ENCODE results near the gene PEMT. TPM values are rescaled to one million over a fixed set of nuclear protein-coding genes. Genes with fewer than 3 reads are reported as not detected.

The PEMT gene
- total RNA-seq, 4 donors from 2014 or later = 24.6 to 32.2 (median 28.2) TPM

DNA sequence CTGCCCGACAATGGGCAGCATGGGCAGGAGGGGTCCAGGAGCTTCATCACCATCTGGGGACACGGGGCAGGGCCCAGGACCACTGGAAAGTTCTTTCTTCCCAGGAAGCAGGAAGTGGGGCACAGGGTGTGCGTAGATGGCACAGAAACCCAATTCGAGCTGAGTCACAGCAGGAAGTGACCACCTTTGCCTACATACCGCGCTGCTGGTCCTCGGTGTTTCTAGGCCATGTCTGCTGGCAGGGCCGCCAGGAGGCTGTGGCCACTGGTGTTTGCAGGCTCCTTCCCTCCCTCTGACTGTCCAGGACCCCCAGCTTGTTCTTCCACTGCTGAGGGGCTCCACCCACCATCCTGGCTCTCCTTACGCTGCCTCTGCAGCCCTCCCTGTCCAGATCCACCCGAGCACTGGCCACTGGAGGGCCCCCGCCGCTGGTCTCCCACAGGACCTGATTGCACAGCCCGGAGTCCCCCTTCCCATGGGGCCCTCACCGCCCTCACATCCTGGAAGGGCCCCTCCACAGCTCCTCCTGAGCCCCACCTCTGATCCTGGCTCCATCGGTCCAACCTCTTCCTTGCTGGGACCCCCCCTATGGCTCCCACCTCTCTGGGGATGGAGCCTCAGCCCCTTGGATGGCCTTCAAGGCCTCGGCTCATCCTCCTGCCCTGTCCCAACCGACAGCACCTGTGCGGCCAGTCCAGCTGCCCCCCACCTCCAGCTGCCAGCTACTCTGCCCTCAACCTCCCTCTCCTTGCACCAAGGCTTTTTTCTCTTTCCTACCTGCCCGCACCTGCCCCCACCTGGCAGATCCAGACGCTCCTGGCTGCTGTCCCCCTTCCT lies 80.8 kb downstream of the PEMT start:
- 68 to 76% methylated on average over 18 to 20 of the region's 20 CpGs for WGBS, 2 donors
- Histone ChIP-seq H3K27ac (no peak overlapping the region), H3K4me3 (no peak overlapping the region), H3K27me3 (no peaks in the 10 kb centered on the region), H3K4me1 (peaks cover 5 to 44% (median 16%) of the 10 kb centered on the region in 3 donors), H3K36me3 (peaks cover 0 to 15% (median 0%) of the 10 kb centered on the region in 3 donors), H3K9me3 (no peaks in the 10 kb centered on the region)
- TF ChIP-seq, protein P1, sequence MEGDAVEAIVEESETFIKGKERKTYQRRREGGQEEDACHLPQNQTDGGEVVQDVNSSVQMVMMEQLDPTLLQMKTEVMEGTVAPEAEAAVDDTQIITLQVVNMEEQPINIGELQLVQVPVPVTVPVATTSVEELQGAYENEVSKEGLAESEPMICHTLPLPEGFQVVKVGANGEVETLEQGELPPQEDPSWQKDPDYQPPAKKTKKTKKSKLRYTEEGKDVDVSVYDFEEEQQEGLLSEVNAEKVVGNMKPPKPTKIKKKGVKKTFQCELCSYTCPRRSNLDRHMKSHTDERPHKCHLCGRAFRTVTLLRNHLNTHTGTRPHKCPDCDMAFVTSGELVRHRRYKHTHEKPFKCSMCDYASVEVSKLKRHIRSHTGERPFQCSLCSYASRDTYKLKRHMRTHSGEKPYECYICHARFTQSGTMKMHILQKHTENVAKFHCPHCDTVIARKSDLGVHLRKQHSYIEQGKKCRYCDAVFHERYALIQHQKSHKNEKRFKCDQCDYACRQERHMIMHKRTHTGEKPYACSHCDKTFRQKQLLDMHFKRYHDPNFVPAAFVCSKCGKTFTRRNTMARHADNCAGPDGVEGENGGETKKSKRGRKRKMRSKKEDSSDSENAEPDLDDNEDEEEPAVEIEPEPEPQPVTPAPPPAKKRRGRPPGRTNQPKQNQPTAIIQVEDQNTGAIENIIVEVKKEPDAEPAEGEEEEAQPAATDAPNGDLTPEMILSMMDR (IDR thresholded peaks at IDR 0.05) = no peak
- no peak for TF ChIP-seq POLR2A (IDR thresholded peaks at IDR 0.05)
- DNase-seq = no peak
- intact Hi-C loops (cut with DNase I) = no loop called here

DNA sequence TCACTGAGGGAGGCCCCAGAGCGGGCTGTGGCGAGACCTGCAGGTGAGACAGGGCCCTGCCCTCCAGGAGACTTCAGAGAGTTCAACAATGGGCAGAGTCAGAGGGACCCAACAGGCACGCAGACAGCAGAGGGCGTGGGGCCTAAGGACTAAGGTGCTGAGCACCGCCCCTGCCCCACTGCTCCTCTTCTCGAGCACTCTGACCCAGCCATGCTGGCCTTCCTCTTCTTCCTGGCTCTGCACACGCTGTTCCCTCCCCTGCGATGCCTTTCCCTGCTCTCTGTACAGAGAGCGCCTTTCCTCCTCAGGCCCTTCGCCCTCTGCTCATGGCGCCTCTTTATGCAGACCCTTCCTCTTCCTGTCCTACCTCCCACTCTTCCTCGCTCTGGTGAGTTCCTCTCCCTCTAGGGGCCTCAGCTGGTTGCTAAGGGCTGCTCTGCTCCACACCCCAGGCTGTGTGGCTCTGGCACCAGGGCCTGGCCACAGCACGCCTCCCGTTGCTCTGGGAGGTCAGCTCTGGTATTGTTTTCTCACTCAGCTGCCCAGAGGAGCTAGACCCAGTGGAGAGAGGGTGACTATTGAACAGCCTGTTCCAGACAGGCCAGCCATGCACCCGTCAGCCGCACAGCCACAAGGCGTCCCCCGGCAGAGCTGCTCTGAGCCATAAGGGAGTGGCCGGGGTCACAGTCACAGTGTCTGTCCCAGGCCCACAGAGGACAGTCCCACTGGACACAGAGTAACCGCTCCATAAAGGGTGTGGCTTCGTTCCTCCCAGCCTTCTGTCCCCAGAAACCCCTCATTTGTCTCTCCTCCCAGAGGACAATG lies 81.7 kb downstream of the PEMT start:
- Histone ChIP-seq H3K36me3 (peaks cover 0 to 15% (median 0%) of the 10 kb centered on the region in 3 donors), H3K27ac (no peak overlapping the region), H3K4me3 (no peak overlapping the region), H3K4me1 (peaks cover 5 to 38% (median 16%) of the 10 kb centered on the region in 3 donors), H3K9me3 (no peaks in the 10 kb centered on the region), H3K27me3 (no peaks in the 10 kb centered on the region)
- TF ChIP-seq, protein P1 (IDR thresholded peaks at IDR 0.05) = no peak
- WGBS, 2 donors = 82 to 95% methylated on average over 12 to 15 of the region's 21 CpGs
- intact Hi-C loops (cut with DNase I) = no loop called here
- no peak for DNase-seq

DNA sequence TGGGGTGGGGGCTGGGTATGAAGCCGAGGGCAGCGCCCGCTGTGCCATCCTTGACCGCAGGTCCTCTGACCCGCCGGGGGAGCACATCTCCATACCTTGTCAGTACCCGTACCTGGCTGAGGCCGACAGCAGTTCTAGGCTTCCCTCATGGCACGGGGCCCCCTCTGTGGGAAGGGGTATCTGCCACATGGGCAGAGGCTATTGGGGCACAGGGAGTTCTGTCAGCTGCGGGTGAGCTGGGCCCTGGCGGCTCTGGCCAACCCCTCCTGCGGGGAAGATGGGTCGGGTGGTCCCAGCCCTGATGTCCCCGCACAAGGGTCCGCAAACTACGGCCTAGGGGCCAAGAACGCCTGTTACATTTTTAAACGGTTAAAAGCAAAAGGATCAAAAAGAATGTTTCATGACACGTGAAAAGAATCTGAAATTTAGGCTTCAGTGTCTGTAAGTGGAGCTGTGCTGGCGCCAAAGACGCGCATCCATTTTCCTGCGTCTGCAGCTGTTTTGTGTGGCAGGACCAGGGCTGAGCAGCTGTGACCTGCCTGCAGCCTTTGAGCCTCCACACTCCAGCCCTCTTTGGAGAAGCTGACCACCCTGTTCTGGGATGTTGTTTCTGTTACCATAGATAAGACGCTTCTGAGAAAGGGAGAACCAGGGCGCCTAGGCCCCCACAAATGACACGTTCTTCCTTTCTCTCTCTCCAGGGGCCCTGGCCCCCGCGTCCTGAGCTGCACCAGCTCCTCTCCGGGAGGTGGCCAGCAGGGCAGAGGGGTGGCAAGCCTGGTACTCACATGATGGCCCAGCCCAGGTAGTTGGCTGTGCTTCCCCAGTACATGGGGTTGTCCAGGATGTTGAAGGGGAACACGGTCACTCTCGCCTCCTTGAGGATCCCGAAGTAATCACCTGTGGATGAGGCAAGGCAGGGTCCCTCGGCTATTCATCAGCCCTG lies 82.6 kb downstream of the PEMT start:
- intact Hi-C loops (cut with DNase I) = no loop called here
- peaks cover 5 to 38% (median 16%) of the 10 kb centered on the region in 3 donors for H3K4me1 ChIP-seq
- H3K36me3 ChIP-seq = peaks cover 0 to 15% (median 0%) of the 10 kb centered on the region in 3 donors
- DNase-seq = no peak
- H3K27ac ChIP-seq = no peak overlapping the region
- H3K9me3 ChIP-seq = no peaks in the 10 kb centered on the region
- 91 to 96% methylated on average over 10 to 21 of the region's 33 CpGs for WGBS, 2 donors
- H3K27me3 ChIP-seq = no peaks in the 10 kb centered on the region
- TF ChIP-seq, protein P1 (IDR thresholded peaks at IDR 0.05) = no peak
- no peak overlapping the region for H3K4me3 ChIP-seq

DNA sequence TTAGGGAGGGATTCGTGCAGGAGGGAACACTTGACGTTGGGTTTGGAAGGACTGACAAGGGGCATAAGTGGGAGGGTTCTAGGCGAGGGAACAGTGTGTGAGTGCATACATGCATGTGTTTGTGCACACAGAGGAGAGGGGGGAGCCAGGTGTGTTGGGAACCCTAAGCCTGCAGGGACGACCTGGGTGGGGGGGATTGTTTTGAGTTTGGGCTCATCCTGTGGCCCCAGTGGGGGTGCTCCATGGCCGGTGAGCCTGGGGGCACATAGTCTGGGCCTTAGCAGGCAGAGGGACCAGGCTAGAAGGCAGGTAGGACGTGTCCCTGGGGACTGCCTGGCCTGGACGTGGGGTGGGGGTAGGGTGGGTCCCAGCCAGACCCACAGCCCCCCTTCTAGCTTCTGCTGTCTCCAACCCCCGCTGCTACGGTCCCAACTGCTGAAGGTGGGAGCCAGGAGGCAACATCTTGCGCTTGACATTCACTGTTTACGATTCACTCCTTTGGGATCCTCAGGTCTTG lies 83.4 kb downstream of the PEMT start:
- intact Hi-C loops (cut with DNase I) = no loop called here

More for the DNA sequence above, 83.4 kb downstream of the PEMT start:
- H3K9me3 ChIP-seq = no peaks in the 10 kb centered on the region
- H3K4me3 ChIP-seq = no peak overlapping the region
- no peak overlapping the region for H3K27ac ChIP-seq
- H3K36me3 ChIP-seq = peaks cover 0 to 15% (median 0%) of the 10 kb centered on the region in 3 donors
- TF ChIP-seq, protein P1 (IDR thresholded peaks at IDR 0.05) = no peak
- TF ChIP-seq POLR2A (IDR thresholded peaks at IDR 0.05) = no peak
- H3K27me3 ChIP-seq = no peaks in the 10 kb centered on the region
- 84 to 85% methylated on average over 6 of the region's 11 CpGs for WGBS, 2 donors
- DNase-seq = no peak
- H3K4me1 ChIP-seq = peaks cover 5 to 38% (median 16%) of the 10 kb centered on the region in 3 donors
